BLaER1 treated with 17β-estradiol and CSF1 and Interleukin-3, amounts not matched to agents 10 nM and 100 nM (cell line): ENCODE data around the gene TPRN.

Experiments used
- H3K27ac ChIP-seq, 11 experiments: shearing (Covaris generic); formaldehyde crosslinking; 2 replicates each; pipeline ENCODE4 v1.8.1; 2022
- H3K27me3 ChIP-seq, 11 experiments: shearing (Covaris generic); formaldehyde crosslinking; 2 replicates each; pipeline ENCODE4 v1.8.1; 2022
- H3K36me3 ChIP-seq, 11 experiments: shearing (Covaris generic); formaldehyde crosslinking; 2 replicates each; pipeline ENCODE4 v1.8.1; 2022
- H3K4me1 ChIP-seq, 10 experiments: shearing (Covaris generic); formaldehyde crosslinking; 2 replicates each; pipeline ENCODE4 v1.8.1; 2022
- H3K4me2 ChIP-seq, 11 experiments: shearing (Covaris generic); formaldehyde crosslinking; 2 replicates each; pipeline ENCODE4 v1.8.1; 2022
- H3K4me3 ChIP-seq, 10 experiments: shearing (Covaris generic); formaldehyde crosslinking; 2 replicates each; pipeline ENCODE4 v1.8.1; 2022
- H3K9ac ChIP-seq, 11 experiments: shearing (Covaris generic); formaldehyde crosslinking; 2 replicates each; pipeline ENCODE4 v1.8.1; 2022
- H3K9me3 ChIP-seq, 11 experiments: shearing (Covaris generic); formaldehyde crosslinking; replicated peaks in 1 of 11; 2 replicates each; pipeline ENCODE4 v1.8.1; 2022
- H4K20me1 ChIP-seq, 11 experiments: shearing (Covaris generic); formaldehyde crosslinking; 2 replicates each; pipeline ENCODE4 v1.8.1; 2022
- Cebpa-rat ChIP-seq, 11 experiments: shearing (Covaris generic); IDR thresholded peaks; 2 replicates each; pipeline ENCODE4 v1.8.1; 2022

Gene TPRN, protein sequence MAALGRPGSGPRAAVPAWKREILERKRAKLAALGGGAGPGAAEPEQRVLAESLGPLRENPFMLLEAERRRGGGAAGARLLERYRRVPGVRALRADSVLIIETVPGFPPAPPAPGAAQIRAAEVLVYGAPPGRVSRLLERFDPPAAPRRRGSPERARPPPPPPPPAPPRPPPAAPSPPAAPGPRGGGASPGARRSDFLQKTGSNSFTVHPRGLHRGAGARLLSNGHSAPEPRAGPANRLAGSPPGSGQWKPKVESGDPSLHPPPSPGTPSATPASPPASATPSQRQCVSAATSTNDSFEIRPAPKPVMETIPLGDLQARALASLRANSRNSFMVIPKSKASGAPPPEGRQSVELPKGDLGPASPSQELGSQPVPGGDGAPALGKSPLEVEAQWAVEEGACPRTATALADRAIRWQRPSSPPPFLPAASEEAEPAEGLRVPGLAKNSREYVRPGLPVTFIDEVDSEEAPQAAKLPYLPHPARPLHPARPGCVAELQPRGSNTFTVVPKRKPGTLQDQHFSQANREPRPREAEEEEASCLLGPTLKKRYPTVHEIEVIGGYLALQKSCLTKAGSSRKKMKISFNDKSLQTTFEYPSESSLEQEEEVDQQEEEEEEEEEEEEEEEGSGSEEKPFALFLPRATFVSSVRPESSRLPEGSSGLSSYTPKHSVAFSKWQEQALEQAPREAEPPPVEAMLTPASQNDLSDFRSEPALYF

DNA sequence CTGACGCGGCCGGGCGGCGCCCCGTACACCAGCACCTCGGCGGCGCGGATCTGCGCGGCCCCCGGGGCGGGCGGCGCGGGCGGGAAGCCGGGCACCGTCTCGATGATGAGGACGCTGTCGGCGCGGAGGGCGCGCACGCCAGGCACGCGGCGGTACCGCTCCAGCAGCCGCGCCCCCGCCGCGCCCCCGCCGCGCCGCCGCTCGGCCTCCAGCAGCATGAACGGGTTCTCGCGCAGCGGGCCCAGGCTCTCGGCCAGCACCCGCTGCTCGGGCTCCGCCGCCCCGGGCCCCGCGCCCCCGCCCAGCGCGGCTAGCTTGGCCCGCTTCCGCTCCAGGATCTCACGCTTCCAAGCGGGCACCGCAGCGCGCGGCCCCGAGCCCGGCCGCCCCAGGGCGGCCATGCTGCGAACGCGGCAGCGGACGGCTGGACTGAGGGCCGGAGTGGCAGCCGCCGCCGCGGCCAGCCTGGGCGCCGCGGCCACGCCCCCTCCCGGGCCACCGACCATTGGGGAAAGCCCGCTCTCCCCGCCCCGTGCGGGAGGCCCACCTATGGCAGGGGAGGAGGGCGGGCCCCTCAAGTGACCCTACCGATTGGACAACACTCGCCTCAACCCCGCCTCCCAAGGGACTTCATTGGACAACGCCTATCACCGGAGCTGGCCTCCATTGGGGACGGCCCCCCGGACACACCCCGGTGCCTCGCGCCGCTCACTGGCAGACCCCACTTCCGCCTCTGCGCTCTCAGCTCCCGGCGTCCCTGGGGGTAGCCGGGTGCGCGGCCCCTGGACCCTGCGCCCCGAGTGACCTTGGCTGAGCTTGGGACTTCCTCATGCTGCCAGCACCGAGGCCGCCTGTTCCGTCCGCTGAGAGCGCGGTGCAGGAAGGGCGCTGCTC is at the start of gene TPRN:
Gene TPRN (minus strand): TSS at position 431 of the 894 bp plus-strand sequence. CDS start 30 bp downstream, at position 401.
- TF ChIP-seq Cebpa-rat (IDR thresholded peaks at IDR 0.05), result no peak
- H3K9me3 ChIP-seq, result no peaks in the 10 kb centered on the region
- H4K20me1 ChIP-seq, result peaks cover 14 to 82% (median 53%) of the 10 kb centered on the region in 11 experiments; a peak in 21 of 22 replicates
- peaks cover 0 to 13% (median 0%) of the 10 kb centered on the region in 11 experiments; a peak in 3 of 22 replicates for H3K36me3 ChIP-seq
- H3K9ac ChIP-seq, result peak within 1 kb of the TSS; percentile 79 to 97 (median 88)
- H3K4me3 ChIP-seq, result peak within 1 kb of the TSS; percentile 79 to 89 (median 86)
- peaks cover 65 to 81% (median 73%) of the 10 kb centered on the region in 10 experiments for H3K4me1 ChIP-seq
- H3K4me2 ChIP-seq, result peak within 1 kb of the TSS; percentile 89 to 100 (median 99)
- H3K27ac ChIP-seq, result peak within 1 kb of the TSS; percentile 52 to 92 (median 76); a peak in 21 of 22 replicates
- no peaks in the 10 kb centered on the region for H3K27me3 ChIP-seq

DNA sequence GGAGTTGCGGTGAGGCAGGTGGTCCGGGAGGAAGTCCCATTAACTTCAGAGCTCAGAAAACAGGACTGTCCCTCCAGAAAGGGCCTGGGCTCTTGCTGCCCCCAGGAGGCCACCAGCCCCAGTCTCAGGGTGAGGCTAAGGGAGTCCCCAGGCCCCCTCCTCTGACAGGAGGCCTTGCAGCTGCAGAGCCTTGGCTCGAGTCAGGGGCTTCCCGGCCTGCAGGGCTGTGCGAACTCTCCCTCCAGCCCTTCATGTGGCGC is 47.3 kb upstream of the TPRN start:
- H3K27me3 ChIP-seq, result no peaks in the 10 kb centered on the region
- no peaks in the 10 kb centered on the region for H3K9me3 ChIP-seq
- H4K20me1 ChIP-seq, result peaks cover 16 to 42% (median 33%) of the 10 kb centered on the region in 11 experiments
- peaks cover 11 to 17% (median 14%) of the 10 kb centered on the region in 11 experiments for H3K36me3 ChIP-seq
- peaks cover 23 to 71% (median 53%) of the 10 kb centered on the region in 10 experiments for H3K4me1 ChIP-seq
- no peak overlapping the region for H3K4me3 ChIP-seq
- H3K9ac ChIP-seq, result peak overlapping the region in 2 of 11 experiments; percentile 23 to 35; a peak in 3 of 22 replicates
- peak overlapping the region in 2 of 11 experiments; percentile 10 to 36; a peak in 4 of 22 replicates for H3K4me2 ChIP-seq
- H3K27ac ChIP-seq, result no peak overlapping the region
- TF ChIP-seq Cebpa-rat (IDR thresholded peaks at IDR 0.05), result no peak

DNA sequence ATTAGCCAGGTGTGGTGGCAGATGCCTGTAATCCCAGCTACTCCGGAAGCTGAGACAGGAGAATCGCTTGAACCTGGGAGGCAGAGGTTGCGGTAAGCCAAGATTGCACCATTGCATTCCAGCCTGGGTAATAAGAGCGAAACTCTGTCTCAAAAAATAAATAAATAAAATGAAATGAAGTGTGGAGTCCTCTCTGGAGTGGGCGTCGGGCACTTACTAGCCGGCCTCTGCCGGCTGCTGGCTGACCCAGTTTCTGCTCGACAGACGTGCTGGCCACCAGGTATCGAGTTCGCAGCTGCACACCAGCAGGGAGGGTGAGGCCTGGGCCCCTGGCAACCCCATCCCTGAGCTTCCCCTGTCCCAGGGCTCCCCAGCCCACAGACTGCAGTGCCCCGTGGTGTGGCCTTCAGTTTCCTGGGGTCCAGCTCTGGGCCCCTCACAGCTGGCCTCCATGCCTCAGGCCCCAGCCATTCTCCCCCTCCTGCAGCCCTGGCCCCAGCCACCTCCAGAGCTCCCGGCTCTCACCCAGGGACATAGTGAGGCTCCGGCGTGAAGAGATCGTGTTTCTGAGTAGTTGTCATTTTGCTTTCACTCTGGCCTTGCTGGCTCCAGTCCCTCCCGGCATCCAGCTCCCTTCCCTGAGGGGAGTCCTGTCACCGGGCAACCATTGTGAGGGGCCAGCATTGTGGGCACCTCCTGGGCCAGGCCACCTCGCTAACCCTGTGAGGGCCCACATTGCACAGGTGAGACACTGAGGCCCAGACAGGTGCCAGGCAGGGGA is 46.8 kb upstream of the TPRN start:
- Histone ChIP-seq H3K27me3 (no peaks in the 10 kb centered on the region), H3K36me3 (peaks cover 17 to 22% (median 19%) of the 10 kb centered on the region in 11 experiments), H3K4me2 (peak overlapping the region in 2 of 11 experiments; percentile 36 to 97; a peak in 5 of 22 replicates), H3K27ac (no peak overlapping the region), H3K9me3 (no peaks in the 10 kb centered on the region), H3K4me1 (peaks cover 27 to 72% (median 54%) of the 10 kb centered on the region in 10 experiments), H3K9ac (peak overlapping the region in 3 of 11 experiments; percentile 5 to 35 (median 23); a peak in 3 of 22 replicates), H3K4me3 (no peak overlapping the region), H4K20me1 (peaks cover 21 to 48% (median 38%) of the 10 kb centered on the region in 11 experiments)
- no peak for TF ChIP-seq Cebpa-rat (IDR thresholded peaks at IDR 0.05)

DNA sequence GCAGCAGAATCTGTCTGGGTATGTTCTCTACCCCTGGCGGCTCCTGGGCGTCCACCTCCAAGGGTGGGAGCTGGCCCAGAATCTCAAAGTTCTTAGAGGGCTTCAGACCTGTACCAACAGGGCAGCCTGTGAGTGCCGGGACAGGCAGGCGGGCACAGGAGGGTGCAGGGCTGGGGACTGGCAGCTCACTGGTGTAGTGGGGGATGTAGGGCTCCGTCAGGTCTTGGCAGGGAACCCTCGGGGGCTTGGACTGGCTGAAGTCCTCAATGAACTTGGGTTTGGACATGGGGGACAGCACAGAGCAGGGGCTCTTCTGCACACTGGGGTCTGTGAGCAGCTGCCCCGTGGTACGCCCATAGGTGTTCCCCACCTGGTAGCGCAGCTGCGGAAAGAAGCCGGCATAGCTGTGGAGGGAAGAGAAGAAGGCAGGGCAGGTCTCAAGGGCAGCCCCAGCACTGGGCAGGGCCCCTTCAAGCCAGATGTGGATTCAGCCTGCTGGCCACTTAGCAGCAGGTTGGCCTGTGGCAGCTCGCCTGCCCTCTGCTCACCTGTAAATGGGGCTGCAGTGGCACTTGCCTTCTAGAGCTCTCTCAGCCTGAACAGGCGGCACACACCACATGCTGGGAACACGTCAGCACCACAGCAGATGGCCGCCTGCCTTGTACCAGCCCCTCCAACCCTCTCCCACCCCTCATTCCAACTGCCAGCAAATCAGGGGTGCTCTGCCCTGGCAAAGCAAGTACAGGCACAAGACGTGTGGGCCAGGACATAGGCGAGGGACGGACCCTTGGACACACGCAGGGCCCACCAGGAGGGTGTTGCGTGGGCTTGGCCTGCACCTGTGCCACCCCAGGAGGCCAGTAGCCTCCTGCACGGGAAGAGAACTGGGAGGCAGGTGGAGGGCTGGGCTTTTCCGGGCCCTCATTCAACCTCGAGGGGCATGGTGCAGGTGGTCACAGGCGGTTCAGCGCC is 45.2 kb upstream of the TPRN start:
- Histone ChIP-seq H3K9ac (peak overlapping the region in 4 of 11 experiments; percentile 3 to 95 (median 20); a peak in 1 of 22 replicates), H3K9me3 (peaks cover 0 to 3% (median 0%) of the 10 kb centered on the region in 11 experiments; a peak in 1 of 22 replicates), H3K36me3 (peaks cover 23 to 30% (median 27%) of the 10 kb centered on the region in 11 experiments), H4K20me1 (peaks cover 30 to 60% (median 47%) of the 10 kb centered on the region in 11 experiments), H3K27ac (no peak overlapping the region), H3K4me1 (peaks cover 28 to 70% (median 54%) of the 10 kb centered on the region in 10 experiments), H3K4me3 (no peak overlapping the region), H3K4me2 (peak overlapping the region in 8 of 11 experiments; percentile 92 to 100 (median 97); a peak in 16 of 22 replicates), H3K27me3 (no peaks in the 10 kb centered on the region)
- no peak for TF ChIP-seq Cebpa-rat (IDR thresholded peaks at IDR 0.05)

DNA sequence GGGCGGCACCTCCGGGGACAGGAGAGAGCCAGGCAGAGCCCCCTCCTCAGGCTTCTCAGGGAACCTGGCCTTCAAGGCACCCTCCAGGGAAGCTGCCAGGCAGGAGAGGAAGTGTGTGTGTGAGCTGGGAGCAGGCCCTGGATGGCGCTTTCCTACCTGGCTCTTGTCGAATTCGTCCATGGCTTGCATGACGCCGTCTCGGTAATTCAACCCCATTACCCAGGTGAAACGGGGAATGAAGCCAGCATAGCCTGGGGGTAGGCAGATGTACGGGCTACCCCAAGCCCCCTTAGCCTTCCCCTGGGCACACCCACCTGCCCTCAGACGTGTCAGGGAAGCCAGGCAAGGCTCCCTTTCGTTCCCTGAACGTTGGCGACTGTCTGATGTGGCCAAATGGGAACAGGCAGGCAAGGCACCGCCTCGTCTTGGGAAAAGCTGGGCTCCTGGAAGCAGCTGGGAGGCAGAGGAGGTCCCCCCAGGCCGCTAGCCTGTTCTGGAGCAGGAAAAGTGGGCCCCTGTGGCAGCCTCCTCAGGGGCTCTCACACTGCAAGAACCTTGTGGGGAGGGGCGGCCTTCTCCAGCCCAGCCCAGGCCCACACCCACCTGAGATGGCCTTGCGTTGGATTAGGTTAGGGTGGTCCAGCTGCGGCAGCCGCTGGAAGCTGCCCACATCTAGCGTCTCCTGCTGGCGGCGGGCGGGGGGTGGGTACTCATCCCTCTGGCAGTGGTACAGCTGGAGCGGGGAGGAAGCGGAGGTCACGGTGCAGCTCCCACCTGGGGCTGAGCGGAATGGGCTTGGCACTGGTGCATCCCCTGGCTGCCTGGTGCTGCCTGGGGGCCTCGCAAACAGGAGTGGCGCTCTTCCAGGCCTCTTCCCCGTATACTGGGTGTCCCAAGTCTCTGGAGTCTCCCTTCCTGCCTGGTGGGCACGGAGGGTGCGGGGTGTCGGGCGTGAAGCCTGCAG is 44.2 kb upstream of the TPRN start:
- Histone ChIP-seq H3K36me3 (peaks cover 23 to 30% (median 27%) of the 10 kb centered on the region in 11 experiments), H3K9me3 (peaks cover 0 to 3% (median 0%) of the 10 kb centered on the region in 11 experiments; a peak in 1 of 22 replicates), H3K4me1 (peaks cover 29 to 66% (median 51%) of the 10 kb centered on the region in 10 experiments), H3K4me3 (peak overlapping the region in 2 of 10 experiments; percentile 83 to 98; a peak in 1 of 20 replicates), H3K27ac (0 out of 22 replicates have a peak overlapping the region, but pooled peaks of 1 of the 11 experiments have one; percentile 15), H3K27me3 (no peaks in the 10 kb centered on the region), H3K4me2 (peak overlapping the region; percentile 78 to 100 (median 97)), H4K20me1 (peaks cover 30 to 60% (median 47%) of the 10 kb centered on the region in 11 experiments), H3K9ac (peak overlapping the region in 10 of 11 experiments; percentile 38 to 97 (median 94); a peak in 10 of 22 replicates)
- no peak for TF ChIP-seq Cebpa-rat (IDR thresholded peaks at IDR 0.05)
